ENCODE data around the gene SLX4IP.

DNA sequence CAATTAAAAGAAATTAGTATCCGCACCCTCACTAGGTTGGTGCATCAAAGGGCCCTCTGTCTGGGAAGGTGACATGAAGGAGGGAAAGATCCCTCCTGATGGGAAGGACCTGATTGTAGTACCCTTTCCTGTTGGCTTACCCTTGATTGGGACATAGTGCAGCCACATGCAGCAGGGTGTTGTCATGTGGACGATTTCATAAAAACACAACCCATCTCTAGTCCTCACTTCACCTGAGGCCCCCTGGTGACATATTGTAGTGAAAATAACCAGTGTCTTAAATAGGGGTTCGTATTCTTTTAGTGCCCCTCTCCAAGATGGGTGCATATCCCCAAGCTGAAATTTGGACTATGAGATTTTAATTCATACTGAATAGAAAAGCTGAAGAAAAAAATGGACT is 97.3 kb downstream of the SLX4IP start:
- TF ChIP-seq FOXP1 (CRISPR knock-in tag; IDR thresholded peaks at IDR 0.05; ENCODE audit: borderline replicate concordance), result no peak
- TF ChIP-seq, protein P1, sequence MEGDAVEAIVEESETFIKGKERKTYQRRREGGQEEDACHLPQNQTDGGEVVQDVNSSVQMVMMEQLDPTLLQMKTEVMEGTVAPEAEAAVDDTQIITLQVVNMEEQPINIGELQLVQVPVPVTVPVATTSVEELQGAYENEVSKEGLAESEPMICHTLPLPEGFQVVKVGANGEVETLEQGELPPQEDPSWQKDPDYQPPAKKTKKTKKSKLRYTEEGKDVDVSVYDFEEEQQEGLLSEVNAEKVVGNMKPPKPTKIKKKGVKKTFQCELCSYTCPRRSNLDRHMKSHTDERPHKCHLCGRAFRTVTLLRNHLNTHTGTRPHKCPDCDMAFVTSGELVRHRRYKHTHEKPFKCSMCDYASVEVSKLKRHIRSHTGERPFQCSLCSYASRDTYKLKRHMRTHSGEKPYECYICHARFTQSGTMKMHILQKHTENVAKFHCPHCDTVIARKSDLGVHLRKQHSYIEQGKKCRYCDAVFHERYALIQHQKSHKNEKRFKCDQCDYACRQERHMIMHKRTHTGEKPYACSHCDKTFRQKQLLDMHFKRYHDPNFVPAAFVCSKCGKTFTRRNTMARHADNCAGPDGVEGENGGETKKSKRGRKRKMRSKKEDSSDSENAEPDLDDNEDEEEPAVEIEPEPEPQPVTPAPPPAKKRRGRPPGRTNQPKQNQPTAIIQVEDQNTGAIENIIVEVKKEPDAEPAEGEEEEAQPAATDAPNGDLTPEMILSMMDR (IDR thresholded peaks at IDR 0.05), result no peak
- TF ChIP-seq ERG (CRISPR knock-in tag; IDR thresholded peaks at IDR 0.05), result no peak
- no peak for TF ChIP-seq ELF4 (CRISPR knock-in tag; IDR thresholded peaks at IDR 0.05; ENCODE audit: low read depth)
- TF ChIP-seq, protein P2, sequence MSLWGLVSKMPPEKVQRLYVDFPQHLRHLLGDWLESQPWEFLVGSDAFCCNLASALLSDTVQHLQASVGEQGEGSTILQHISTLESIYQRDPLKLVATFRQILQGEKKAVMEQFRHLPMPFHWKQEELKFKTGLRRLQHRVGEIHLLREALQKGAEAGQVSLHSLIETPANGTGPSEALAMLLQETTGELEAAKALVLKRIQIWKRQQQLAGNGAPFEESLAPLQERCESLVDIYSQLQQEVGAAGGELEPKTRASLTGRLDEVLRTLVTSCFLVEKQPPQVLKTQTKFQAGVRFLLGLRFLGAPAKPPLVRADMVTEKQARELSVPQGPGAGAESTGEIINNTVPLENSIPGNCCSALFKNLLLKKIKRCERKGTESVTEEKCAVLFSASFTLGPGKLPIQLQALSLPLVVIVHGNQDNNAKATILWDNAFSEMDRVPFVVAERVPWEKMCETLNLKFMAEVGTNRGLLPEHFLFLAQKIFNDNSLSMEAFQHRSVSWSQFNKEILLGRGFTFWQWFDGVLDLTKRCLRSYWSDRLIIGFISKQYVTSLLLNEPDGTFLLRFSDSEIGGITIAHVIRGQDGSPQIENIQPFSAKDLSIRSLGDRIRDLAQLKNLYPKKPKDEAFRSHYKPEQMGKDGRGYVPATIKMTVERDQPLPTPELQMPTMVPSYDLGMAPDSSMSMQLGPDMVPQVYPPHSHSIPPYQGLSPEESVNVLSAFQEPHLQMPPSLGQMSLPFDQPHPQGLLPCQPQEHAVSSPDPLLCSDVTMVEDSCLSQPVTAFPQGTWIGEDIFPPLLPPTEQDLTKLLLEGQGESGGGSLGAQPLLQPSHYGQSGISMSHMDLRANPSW (CRISPR knock-in tag; conservative IDR thresholded peaks at IDR 0.05; ENCODE audit: low read depth), result no peak
- no peak for TF ChIP-seq FOXJ3 (CRISPR knock-in tag; IDR thresholded peaks at IDR 0.05; ENCODE audit: borderline replicate concordance)
- no peak for TF ChIP-seq FOXK1 (CRISPR knock-in tag; IDR thresholded peaks at IDR 0.05)
- TF ChIP-seq TCF7 (CRISPR knock-in tag; IDR thresholded peaks at IDR 0.05; ENCODE audit: low read depth), result no peak
- TF ChIP-seq, protein P3, sequence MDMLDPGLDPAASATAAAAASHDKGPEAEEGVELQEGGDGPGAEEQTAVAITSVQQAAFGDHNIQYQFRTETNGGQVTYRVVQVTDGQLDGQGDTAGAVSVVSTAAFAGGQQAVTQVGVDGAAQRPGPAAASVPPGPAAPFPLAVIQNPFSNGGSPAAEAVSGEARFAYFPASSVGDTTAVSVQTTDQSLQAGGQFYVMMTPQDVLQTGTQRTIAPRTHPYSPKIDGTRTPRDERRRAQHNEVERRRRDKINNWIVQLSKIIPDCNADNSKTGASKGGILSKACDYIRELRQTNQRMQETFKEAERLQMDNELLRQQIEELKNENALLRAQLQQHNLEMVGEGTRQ (CRISPR knock-in tag; IDR thresholded peaks at IDR 0.05), result no peak
- TF ChIP-seq SOX15 (CRISPR knock-in tag; IDR thresholded peaks at IDR 0.05), result no peak
- TF ChIP-seq, protein P4, sequence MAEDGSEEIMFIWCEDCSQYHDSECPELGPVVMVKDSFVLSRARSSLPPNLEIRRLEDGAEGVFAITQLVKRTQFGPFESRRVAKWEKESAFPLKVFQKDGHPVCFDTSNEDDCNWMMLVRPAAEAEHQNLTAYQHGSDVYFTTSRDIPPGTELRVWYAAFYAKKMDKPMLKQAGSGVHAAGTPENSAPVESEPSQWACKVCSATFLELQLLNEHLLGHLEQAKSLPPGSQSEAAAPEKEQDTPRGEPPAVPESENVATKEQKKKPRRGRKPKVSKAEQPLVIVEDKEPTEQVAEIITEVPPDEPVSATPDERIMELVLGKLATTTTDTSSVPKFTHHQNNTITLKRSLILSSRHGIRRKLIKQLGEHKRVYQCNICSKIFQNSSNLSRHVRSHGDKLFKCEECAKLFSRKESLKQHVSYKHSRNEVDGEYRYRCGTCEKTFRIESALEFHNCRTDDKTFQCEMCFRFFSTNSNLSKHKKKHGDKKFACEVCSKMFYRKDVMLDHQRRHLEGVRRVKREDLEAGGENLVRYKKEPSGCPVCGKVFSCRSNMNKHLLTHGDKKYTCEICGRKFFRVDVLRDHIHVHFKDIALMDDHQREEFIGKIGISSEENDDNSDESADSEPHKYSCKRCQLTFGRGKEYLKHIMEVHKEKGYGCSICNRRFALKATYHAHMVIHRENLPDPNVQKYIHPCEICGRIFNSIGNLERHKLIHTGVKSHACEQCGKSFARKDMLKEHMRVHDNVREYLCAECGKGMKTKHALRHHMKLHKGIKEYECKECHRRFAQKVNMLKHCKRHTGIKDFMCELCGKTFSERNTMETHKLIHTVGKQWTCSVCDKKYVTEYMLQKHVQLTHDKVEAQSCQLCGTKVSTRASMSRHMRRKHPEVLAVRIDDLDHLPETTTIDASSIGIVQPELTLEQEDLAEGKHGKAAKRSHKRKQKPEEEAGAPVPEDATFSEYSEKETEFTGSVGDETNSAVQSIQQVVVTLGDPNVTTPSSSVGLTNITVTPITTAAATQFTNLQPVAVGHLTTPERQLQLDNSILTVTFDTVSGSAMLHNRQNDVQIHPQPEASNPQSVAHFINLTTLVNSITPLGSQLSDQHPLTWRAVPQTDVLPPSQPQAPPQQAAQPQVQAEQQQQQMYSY (CRISPR knock-in tag; IDR thresholded peaks at IDR 0.05), result no peak
- no peak for TF ChIP-seq MXD4 (CRISPR knock-in tag; IDR thresholded peaks at IDR 0.05; ENCODE audit: borderline replicate concordance)
- no peak for TF ChIP-seq CBFB (CRISPR knock-in tag; IDR thresholded peaks at IDR 0.05; ENCODE audit: low read depth)
- TF ChIP-seq USF1 (CRISPR knock-in tag; IDR thresholded peaks at IDR 0.05), result no peak

Measured in WTC11 (cell line).